Smooth muscle cell (in vitro differentiated cells): ENCODE results near the gene NIPAL1. TPM values are rescaled to one million over a fixed set of nuclear protein-coding genes. Genes with fewer than 3 reads are reported as not detected.
"Not testable (repeated sequence)": the region's sequence is repeated elsewhere in the genome, so short reads cannot be mapped to it uniquely, and the experiment has no call there.

Source experiments
- DNase-seq: peaks from one replicate; lab custom pipeline; 2025; ENCODE audit not compliant: unreplicated experiment; lab: John Stamatoyannopoulos, UW
- H2AFZ ChIP-seq: fragments of 200-600 bp; sonication (generic); 2 replicates; pipeline ENCODE4 v1.6.0; 2016; ENCODE audit warnings: antibody characterized with exemption, low read depth, mild to moderate bottlenecking
- H3F3A ChIP-seq: fragments of 200-600 bp; sonication (generic); 2 replicates; pipeline ENCODE4 v1.6.0; 2017; ENCODE audit warnings: antibody characterized with exemption, low read depth
- H3K27ac ChIP-seq: fragments of 200-600 bp; sonication (generic); 2 replicates; pipeline ENCODE4 v1.5.1; 2016; ENCODE audit warnings: low read depth, mild to moderate bottlenecking
- H3K27me3 ChIP-seq: fragments of 200-600 bp; sonication (generic); 2 replicates; pipeline ENCODE4 v1.6.1; 2016; ENCODE audit warnings: low read depth, mild to moderate bottlenecking
- H3K36me3 ChIP-seq: fragments of 200-600 bp; sonication (generic); 2 replicates; pipeline ENCODE4 v1.5.1; 2016; ENCODE audit warnings: low read depth
- H3K4me1 ChIP-seq: fragments of 200-600 bp; sonication (generic); 2 replicates; pipeline ENCODE4 v1.5.1; 2016; ENCODE audit warnings: low read depth
- H3K4me2 ChIP-seq: fragments of 200-600 bp; sonication (generic); 2 replicates; pipeline ENCODE4 v1.6.0; 2016; ENCODE audit warnings: mild to moderate bottlenecking
- H3K4me3 ChIP-seq: fragments of 200-600 bp; sonication (generic); 2 replicates; pipeline ENCODE4 v1.5.1; 2016; ENCODE audit warnings: mild to moderate bottlenecking
- H3K79me2 ChIP-seq: fragments of 200-600 bp; sonication (generic); 2 replicates; pipeline ENCODE4 v1.6.0; 2016; ENCODE audit warnings: low read depth, mild to moderate bottlenecking
- H3K9ac ChIP-seq: fragments of 200-600 bp; sonication (generic); 2 replicates; pipeline ENCODE4 v1.6.0; 2016; ENCODE audit warnings: low read depth
- H3K9me3 ChIP-seq: fragments of 200-600 bp; sonication (generic); replicated peaks from 2 replicates; pipeline ENCODE4 v1.5.1; 2016; ENCODE audit warnings: low read depth
- H4K20me1 ChIP-seq: fragments of 200-600 bp; sonication (generic); 2 replicates; pipeline ENCODE4 v1.6.0; 2016; ENCODE audit warnings: low read depth
- CTCF ChIP-seq: fragments of 200-600 bp; sonication (generic); IDR thresholded peaks from 2 replicates; pipeline ENCODE4 v1.5.1; 2017; ENCODE audit warnings: borderline replicate concordance, mild to moderate bottlenecking, antibody characterized with exemption; ENCODE audit not compliant: insufficient read depth, poor library complexity, severe bottlenecking
- WGBS: methylation state at CpG from one replicate; pipeline ENCODE4 v1.1.7; 2016; ENCODE audit warnings: low lambda C conversion rate; 5-methylcytosine and 5-hydroxymethylcytosine counted together
- polyA plus RNA-seq: library from polyadenylated mRNA; unstranded; fragments of >200 nt; fragmentation: Nextera tagmentation; extraction: Ambion mirVana; gene quantifications from 2 replicates; pipeline ENCODE4 v1.2.1, GENCODE V29; 2016
- total RNA-seq: library from RNA; depleted of rRNA; stranded (reverse); fragments of >200 nt; gene quantifications from 2 replicates; pipeline ENCODE4 v1.2.3, GENCODE V29; 2014

The NIPAL1 gene
- total and polyA plus RNA-seq, 2 experiments from 2014 or later, result 1.0 to 4.1 TPM

GRCh38 chr4:47974566-47974965 lies 42.0 kb upstream of the NIPAL1 start:
- no peaks in the 10 kb centered on the region for H4K20me1 ChIP-seq
- 91% methylated on average over 3 of the region's 3 CpGs for WGBS
- no peaks in the 10 kb centered on the region for H3K9me3 ChIP-seq
- H3K4me1 ChIP-seq, result no peaks in the 10 kb centered on the region
- H3K4me3 ChIP-seq, result no peak overlapping the region
- TF ChIP-seq CTCF, result no peak
- H3K27me3 ChIP-seq, result no peaks in the 10 kb centered on the region
- H3K36me3 ChIP-seq, result no peaks in the 10 kb centered on the region
- no peaks in the 10 kb centered on the region for H3F3A ChIP-seq
- H3K79me2 ChIP-seq, result no peaks in the 10 kb centered on the region
- no peak for DNase-seq
- H3K9ac ChIP-seq, result no peak overlapping the region
- no peak overlapping the region for H3K27ac ChIP-seq
- H2AFZ ChIP-seq, result no peak overlapping the region
- H3K4me2 ChIP-seq, result no peak overlapping the region

- no peak overlapping the region for H3K27ac ChIP-seq
- H3K27me3 ChIP-seq, result no peaks in the 10 kb centered on the region
- H4K20me1 ChIP-seq, result no peaks in the 10 kb centered on the region
- H3K36me3 ChIP-seq, result no peaks in the 10 kb centered on the region
- no peak overlapping the region for H2AFZ ChIP-seq
- no peaks in the 10 kb centered on the region for H3F3A ChIP-seq
- WGBS, result 89% methylated on average over 5 of the region's 5 CpGs
- H3K9me3 ChIP-seq, result no peaks in the 10 kb centered on the region
- no peak overlapping the region for H3K4me2 ChIP-seq
- no peak for TF ChIP-seq CTCF
- H3K9ac ChIP-seq, result no peak overlapping the region
- H3K4me3 ChIP-seq, result no peak overlapping the region
- no peaks in the 10 kb centered on the region for H3K4me1 ChIP-seq
- DNase-seq, result no peak
- H3K79me2 ChIP-seq, result no peaks in the 10 kb centered on the region
Measured at GRCh38 chr4:47990145-47990544, 26.4 kb upstream of the NIPAL1 start.

- not testable (repeated sequence) for H3K4me2 ChIP-seq, H2AFZ ChIP-seq, H3K27me3 ChIP-seq, H3K27ac ChIP-seq, H4K20me1 ChIP-seq, DNase-seq, H3F3A ChIP-seq, H3K9me3 ChIP-seq, H3K36me3 ChIP-seq, H3K4me1 ChIP-seq, H3K4me3 ChIP-seq, H3K79me2 ChIP-seq, H3K9ac ChIP-seq
- 94% methylated on average over 1 of the region's 1 CpG for WGBS
Measured at GRCh38 chr4:47992475-47992874, 24.1 kb upstream of the NIPAL1 start.

- Histone ChIP-seq H3K4me1 (no peaks in the 10 kb centered on the region), H3K4me2 (no peak overlapping the region), H4K20me1 (no peaks in the 10 kb centered on the region), H3K9ac (no peak overlapping the region), H3K4me3 (no peak overlapping the region), H3K27ac (no peak overlapping the region), H3K9me3 (peaks cover 3% of the 10 kb centered on the region), H2AFZ (no peak overlapping the region), H3K27me3 (no peaks in the 10 kb centered on the region), H3K36me3 (no peaks in the 10 kb centered on the region), H3K79me2 (no peaks in the 10 kb centered on the region), H3F3A (no peaks in the 10 kb centered on the region)
- WGBS, result 87% methylated on average over 1 of the region's 1 CpG
- no peak for DNase-seq
- no peak for TF ChIP-seq CTCF
Measured at GRCh38 chr4:47996021-47996420, 20.6 kb upstream of the NIPAL1 start.
